ENCODE data around the gene STXBP3. TPM values are rescaled to one million over a fixed set of nuclear protein-coding genes. Genes with fewer than 3 reads are reported as not detected.

STXBP3 gene
- total and polyA plus RNA-seq, 2 donors (not counting 3 experiments of a cell fraction or from before 2014, with no cell fraction given) = 9.4 to 44.1 TPM

- H3K9ac ChIP-seq (replicated peaks; ENCODE audit: extremely low read depth, insufficient read depth, low read length) = no peak overlapping the region
- peak; percentile 46 for DNase-seq (ENCODE audit: low read depth, low spot score)
- peak; percentile 44 for TF ChIP-seq JUN (IDR thresholded peaks at IDR 0.05; ENCODE audit: borderline replicate concordance, insufficient read depth, insufficient read length, low read depth)
- peak; percentile 90 for TF ChIP-seq FOS (IDR thresholded peaks at IDR 0.05; ENCODE audit: borderline replicate concordance, insufficient read depth, low read length)
- TF ChIP-seq MAX (IDR thresholded peaks at IDR 0.05; ENCODE audit: insufficient read depth, insufficient read length) = no peak
These were observed 54.6 kb downstream of the STXBP3 start for GRCh38 chr1:108801101-108801500.

DNA sequence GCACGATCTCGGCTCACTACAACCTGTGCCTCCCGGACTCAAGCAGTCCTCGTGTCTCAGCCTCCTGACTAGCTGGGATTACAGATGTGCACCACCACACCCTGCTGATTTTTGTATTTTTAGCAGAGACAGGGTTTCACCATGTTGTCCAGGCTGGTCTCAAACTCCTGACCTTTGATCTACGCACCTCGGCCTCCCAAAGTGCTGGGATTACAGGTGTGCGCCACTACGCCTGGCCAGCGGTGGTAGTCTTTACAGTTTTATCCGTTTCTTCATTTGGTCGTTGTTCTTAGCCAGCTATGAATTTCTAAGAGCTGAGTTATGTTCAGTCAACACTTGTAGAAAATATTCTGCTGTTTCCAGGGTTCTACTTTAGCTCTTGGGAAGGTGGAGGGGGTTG is 57.1 kb downstream of the STXBP3 start:
- H3K4me1 ChIP-seq (ENCODE audit: control insufficient read depth, extremely low read depth, insufficient read depth, low read length) = peaks cover 16% of the 10 kb centered on the region
- no peak overlapping the region for H3K4me3 ChIP-seq (replicated peaks in 1 of 3; ENCODE audit: insufficient read depth in 1 of 3, low read depth in 1 of 3, low read length in 3 of 3)
- no peaks in the 10 kb centered on the region for H3K79me2 ChIP-seq (ENCODE audit: control insufficient read depth, insufficient read depth, low read length)
- ChIA-PET POLR2A (no interaction called here), CTCF (no interaction called here)
- H4K20me1 ChIP-seq (replicated peaks; ENCODE audit: control insufficient read depth, extremely low read depth, insufficient read depth, low read length) = no peaks in the 10 kb centered on the region
- no peaks in the 10 kb centered on the region for H3K9me3 ChIP-seq (replicated peaks; ENCODE audit: control insufficient read depth, insufficient read depth, low read length)
- dilution Hi-C loops (cut with MboI; ENCODE audit: extremely low pct_ligation_motif_present, low sequenced_read_pairs) = no loop called here
- H3K9ac ChIP-seq (replicated peaks; ENCODE audit: extremely low read depth, insufficient read depth, low read length) = no peak overlapping the region
- no peak overlapping the region for H3K27ac ChIP-seq (ENCODE audit: insufficient read depth, low read depth, low read length)
- H2AFZ ChIP-seq (ENCODE audit: low read depth, low read length) = no peak overlapping the region
- TF ChIP-seq EZH2 (IDR thresholded peaks at IDR 0.05; ENCODE audit: borderline replicate concordance, low read depth, low read length, severe bottlenecking) = no peak
- TF ChIP-seq FOS (IDR thresholded peaks at IDR 0.05; ENCODE audit: borderline replicate concordance, insufficient read depth, low read length) = no peak
- no peak for TF ChIP-seq GATA2 (IDR thresholded peaks at IDR 0.05; ENCODE audit: insufficient read depth, insufficient read length, low read depth, low read length)
- no peak for TF ChIP-seq MYC (IDR thresholded peaks at IDR 0.05; ENCODE audit: low read depth, low read length)
- TF ChIP-seq MAX (IDR thresholded peaks at IDR 0.05; ENCODE audit: insufficient read depth, insufficient read length) = no peak
- no peak for TF ChIP-seq JUN (IDR thresholded peaks at IDR 0.05; ENCODE audit: borderline replicate concordance, insufficient read depth, insufficient read length, low read depth)
- TF ChIP-seq POLR2A (IDR thresholded peaks at IDR 0.05; ENCODE audit: low read depth, low read length) = no peak
- TF ChIP-seq CTCF (IDR thresholded peaks at IDR 0.05; ENCODE audit: extremely low read depth in 1 of 2, insufficient read depth in 1 of 2, low read depth in 1 of 2, low read length in 2 of 2) = no peak
- TF ChIP-seq POLR2AphosphoS5 (IDR thresholded peaks at IDR 0.05; ENCODE audit: insufficient read depth, low read depth, low read length) = no peak
- H3K4me2 ChIP-seq (ENCODE audit: insufficient read depth, low read length) = no peak overlapping the region
- DNase-seq (ENCODE audit: low read depth, low spot score) = no peak
- intact Hi-C loops (cut with micrococcal nuclease) = no loop called here
- no peak for FAIRE-seq
- H3K9me1 ChIP-seq (replicated peaks; ENCODE audit: control insufficient read depth, extremely low read depth, insufficient read depth, low read length) = no peaks in the 10 kb centered on the region
- H3K27me3 ChIP-seq (ENCODE audit: control insufficient read depth in 2 of 2, insufficient read depth in 2 of 2, low read length in 2 of 2) = no peaks in the 10 kb centered on the region
- BruUV-seq (replicated peaks) = no TSS peak
- peaks cover 4 to 15% of the 10 kb centered on the region in 2 experiments for H3K36me3 ChIP-seq (ENCODE audit: control insufficient read depth in 2 of 2, extremely low read depth in 1 of 2, insufficient read depth in 2 of 2, low read length in 2 of 2)

More at GRCh38 chr1:108801101-108801500, 54.6 kb downstream of the STXBP3 start:
- no peaks in the 10 kb centered on the region for H4K20me1 ChIP-seq (replicated peaks; ENCODE audit: control insufficient read depth, extremely low read depth, insufficient read depth, low read length)
- no peaks in the 10 kb centered on the region for H3K27me3 ChIP-seq (ENCODE audit: control insufficient read depth in 2 of 2, insufficient read depth in 2 of 2, low read length in 2 of 2)
- peak overlapping the region; percentile 10 for H3K27ac ChIP-seq (ENCODE audit: insufficient read depth, low read depth, low read length)
- peaks cover 16% of the 10 kb centered on the region for H3K4me1 ChIP-seq (ENCODE audit: control insufficient read depth, extremely low read depth, insufficient read depth, low read length)
- no peak overlapping the region for H3K4me3 ChIP-seq (replicated peaks in 1 of 3; ENCODE audit: insufficient read depth in 1 of 3, low read depth in 1 of 3, low read length in 3 of 3)
- no peaks in the 10 kb centered on the region for H3K9me1 ChIP-seq (replicated peaks; ENCODE audit: control insufficient read depth, extremely low read depth, insufficient read depth, low read length)
- CTCF ChIA-PET = interaction anchor here (1.4 kb wide), 1 partner anchor 8 kb away, joined by 4 read pairs; no protein-coding TSS in a partner anchor
- no TSS peak for BruUV-seq (replicated peaks)
- H3K79me2 ChIP-seq (ENCODE audit: control insufficient read depth, insufficient read depth, low read length) = no peaks in the 10 kb centered on the region
- peak overlapping the region; percentile 44 for H3K4me2 ChIP-seq (ENCODE audit: insufficient read depth, low read length)
- POLR2A ChIA-PET = no interaction called here
- no peak for FAIRE-seq
- peaks cover 6 to 18% of the 10 kb centered on the region in 2 experiments for H3K36me3 ChIP-seq (ENCODE audit: control insufficient read depth in 2 of 2, extremely low read depth in 1 of 2, insufficient read depth in 2 of 2, low read length in 2 of 2)
- intact Hi-C loops (cut with micrococcal nuclease) (no loop called here), dilution Hi-C loops (cut with MboI; ENCODE audit: extremely low pct_ligation_motif_present, low sequenced_read_pairs) (no loop called here)
- no peak overlapping the region for H2AFZ ChIP-seq (ENCODE audit: low read depth, low read length)
- H3K9me3 ChIP-seq (replicated peaks; ENCODE audit: control insufficient read depth, insufficient read depth, low read length) = no peaks in the 10 kb centered on the region
